ENCODE measurements around the gene GABPB1. TPM values are rescaled to one million over a fixed set of nuclear protein-coding genes. Genes with fewer than 3 reads are reported as not detected.

GABPB1 gene
- total RNA-seq, 3 donors from 2014 or later (not counting 1 experiment from before 2014, with no cell fraction given): 20.8 to 30.8 (median 26.3) TPM

DNA sequence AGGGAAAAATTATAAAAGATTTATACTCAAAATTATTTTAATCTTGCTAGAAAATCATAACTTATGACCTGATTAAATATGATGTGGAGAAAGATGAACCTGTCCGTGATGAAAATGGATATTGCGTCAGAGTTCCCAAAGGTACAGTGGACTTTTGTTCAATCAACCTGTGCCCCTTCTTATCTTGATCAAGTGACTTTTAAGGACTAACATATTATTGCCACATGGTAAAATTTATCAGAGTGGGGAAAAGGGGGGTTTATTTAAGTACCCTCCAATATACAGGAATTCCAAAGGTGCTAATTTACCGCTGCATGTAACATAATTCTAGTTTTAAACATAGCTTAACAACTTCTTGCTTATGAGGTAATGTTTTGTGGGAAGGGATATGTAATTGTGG is 129.1 kb downstream of the GABPB1 start:
- Histone ChIP-seq H3K36me3 (ENCODE audit: control insufficient read depth, insufficient read depth, low read length) (no peaks in the 10 kb centered on the region), H3K4me3 (ENCODE audit: low read length) (no peak overlapping the region), H3K27me3 (ENCODE audit: control insufficient read depth, insufficient read depth, low read length) (no peaks in the 10 kb centered on the region), H3K4me1 (ENCODE audit: control insufficient read depth, insufficient read depth, low read length) (no peaks in the 10 kb centered on the region), H3K27ac (ENCODE audit: low read length) (no peak overlapping the region), H3K9me3 (ENCODE audit: control insufficient read depth, insufficient read depth, low read length) (no peaks in the 10 kb centered on the region)
- no peak for ATAC-seq
- Mint-ChIP-seq H3K36me3 (no peaks in the 10 kb centered on the region), H3K9me3 (no peaks in the 10 kb centered on the region), H3K4me3 (no peak overlapping the region), H3K27me3 (ENCODE audit: low read depth in 2 of 2) (no peaks in the 10 kb centered on the region), H3K27ac (no peak overlapping the region), H3K4me1 (no peaks in the 10 kb centered on the region)
- no peak for DNase-seq
- 100% methylated on average over 2 of the region's 3 CpGs for WGBS (ENCODE audit: insufficient coverage)
- intact Hi-C loops (cut with micrococcal nuclease): no loop called here
- TF ChIP-seq, protein P1, sequence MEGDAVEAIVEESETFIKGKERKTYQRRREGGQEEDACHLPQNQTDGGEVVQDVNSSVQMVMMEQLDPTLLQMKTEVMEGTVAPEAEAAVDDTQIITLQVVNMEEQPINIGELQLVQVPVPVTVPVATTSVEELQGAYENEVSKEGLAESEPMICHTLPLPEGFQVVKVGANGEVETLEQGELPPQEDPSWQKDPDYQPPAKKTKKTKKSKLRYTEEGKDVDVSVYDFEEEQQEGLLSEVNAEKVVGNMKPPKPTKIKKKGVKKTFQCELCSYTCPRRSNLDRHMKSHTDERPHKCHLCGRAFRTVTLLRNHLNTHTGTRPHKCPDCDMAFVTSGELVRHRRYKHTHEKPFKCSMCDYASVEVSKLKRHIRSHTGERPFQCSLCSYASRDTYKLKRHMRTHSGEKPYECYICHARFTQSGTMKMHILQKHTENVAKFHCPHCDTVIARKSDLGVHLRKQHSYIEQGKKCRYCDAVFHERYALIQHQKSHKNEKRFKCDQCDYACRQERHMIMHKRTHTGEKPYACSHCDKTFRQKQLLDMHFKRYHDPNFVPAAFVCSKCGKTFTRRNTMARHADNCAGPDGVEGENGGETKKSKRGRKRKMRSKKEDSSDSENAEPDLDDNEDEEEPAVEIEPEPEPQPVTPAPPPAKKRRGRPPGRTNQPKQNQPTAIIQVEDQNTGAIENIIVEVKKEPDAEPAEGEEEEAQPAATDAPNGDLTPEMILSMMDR (IDR thresholded peaks at IDR 0.05): no peak

Other genes with a start within 250 kb of the GABPB1 start
- gene ATP8B4, start 236.0 kb downstream of the GABPB1 start, total RNA-seq: 10 to 100 TPM; 55.6 to 89.5 (median 75.1) TPM
- gene SLC27A2, start 173.0 kb downstream of the GABPB1 start, total RNA-seq: 1 to 10 TPM in 1 of 3 donors, under 1 TPM in 2; 0.47 to 2.7 (median 0.50) TPM
- 100 to 1,000 TPM in 1 of 3 donors, 1 to 10 TPM in 1, under 1 TPM in 1; 0.14 to 494 (median 9.5) TPM for gene HDC, start 89.5 kb downstream of the GABPB1 start, total RNA-seq
- 10 to 100 TPM; 81.0 to 87.7 (median 81.4) TPM for gene USP8, start 69.2 kb upstream of the GABPB1 start, total RNA-seq
- under 1 TPM; 0.33 to 0.97 (median 0.49) TPM for gene USP50, start 191.5 kb upstream of the GABPB1 start, total RNA-seq

Data from natural killer cell (primary cell).